ENCODE measurements around the gene LZTR1.

GRCh38 chr22:21029486-21030025, 47.5 kb downstream of the LZTR1 start:
- no peak for TF ChIP-seq CTCF (IDR thresholded peaks at IDR 0.05)
- no peak for TF ChIP-seq USF2 (IDR thresholded peaks at IDR 0.05; ENCODE audit: borderline replicate concordance, low read depth, low read length)
- TF ChIP-seq SIN3A (IDR thresholded peaks at IDR 0.05; ENCODE audit: borderline replicate concordance, low read depth, low read length): no peak

Measured in SK-N-SH (cell line).